GM18909 (cell line): ENCODE data around the gene OVAAL.

Experiments
- ATAC-seq: cut with Tn5 transposase; IDR thresholded peaks from one replicate; pipeline ENCODE4 v1.9.1; 2021; ENCODE audit warnings: mild to moderate bottlenecking; ENCODE audit not compliant: unreplicated experiment, poor library complexity

OVAAL gene

DNA sequence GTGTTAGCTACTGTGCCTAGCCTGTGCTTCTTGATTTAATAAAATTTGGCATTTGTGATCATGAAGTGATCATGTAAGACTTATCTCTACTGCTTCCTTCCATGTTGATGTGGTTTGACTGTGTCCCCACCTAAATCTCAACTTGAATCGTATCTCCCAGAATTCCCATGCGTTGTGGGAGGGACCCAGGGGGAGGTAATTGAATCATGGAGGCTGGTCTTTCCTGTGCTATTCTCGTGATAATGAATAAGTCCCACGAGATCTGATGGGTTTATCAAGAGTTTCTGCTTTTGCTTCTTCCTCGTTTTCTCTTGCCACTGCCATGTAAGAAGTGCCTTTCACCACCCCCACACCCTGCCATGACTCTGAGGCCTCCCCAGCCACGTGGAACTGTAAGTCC lies at the start of gene OVAAL:
OVAAL (plus strand) TSS at position 301 of the 400 bp plus-strand sequence.
- ATAC-seq, result no peak

- ATAC-seq, result no peak
These were observed 47.9 kb upstream of the OVAAL start for GRCh38 chr1:180510882-180511281.

DNA sequence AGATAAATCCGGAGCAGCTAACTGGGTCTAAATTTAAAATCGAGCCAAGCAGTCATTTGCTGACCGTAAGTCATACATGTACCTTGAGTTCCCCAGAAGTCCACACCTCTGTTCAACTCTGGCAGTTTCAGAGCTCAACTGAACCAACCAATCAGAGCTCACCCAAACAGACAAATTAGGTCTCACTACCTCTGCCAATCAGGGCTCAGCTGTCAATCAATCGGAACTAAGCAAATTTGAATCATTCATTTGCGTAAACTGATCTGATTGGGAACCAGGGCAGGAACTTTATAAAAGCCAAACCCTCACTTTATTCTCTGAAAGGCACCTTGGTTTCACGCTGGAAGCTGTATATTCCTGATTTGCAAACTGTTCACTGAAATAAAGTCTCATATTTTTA lies 45.2 kb upstream of the OVAAL start:
- no peak for ATAC-seq

- ATAC-seq, result no peak
These were observed 43.4 kb upstream of the OVAAL start for GRCh38 chr1:180515364-180515763.

DNA sequence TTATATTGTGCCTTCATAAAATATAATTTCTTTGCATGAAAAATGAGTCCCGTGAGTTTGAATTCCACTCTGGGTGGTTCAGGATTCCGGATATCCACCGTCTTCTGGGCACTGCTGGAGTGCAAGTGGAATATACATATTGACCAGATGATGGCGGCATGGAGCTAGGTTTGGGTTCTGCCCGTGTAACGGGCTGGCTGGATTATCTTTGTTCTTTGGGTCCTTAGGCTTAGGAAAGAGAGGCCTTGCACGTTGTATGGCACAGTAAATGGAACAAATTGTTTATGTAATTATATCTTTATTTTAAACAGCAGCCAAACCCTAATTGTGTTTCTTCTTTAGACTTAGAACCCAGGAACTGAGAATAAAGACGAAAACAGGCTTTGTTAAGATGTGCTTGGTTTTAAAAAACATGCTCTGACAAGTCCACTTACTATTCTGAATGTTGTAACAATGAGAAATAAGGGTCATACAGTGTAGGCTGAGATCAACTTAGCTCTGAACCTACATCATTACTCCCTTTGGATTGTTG lies 42.8 kb upstream of the OVAAL start:
- ATAC-seq, result peak; percentile 92

GRCh38 chr1:180519846-180520245 lies 38.9 kb upstream of the OVAAL start:
- no peak for ATAC-seq

DNA sequence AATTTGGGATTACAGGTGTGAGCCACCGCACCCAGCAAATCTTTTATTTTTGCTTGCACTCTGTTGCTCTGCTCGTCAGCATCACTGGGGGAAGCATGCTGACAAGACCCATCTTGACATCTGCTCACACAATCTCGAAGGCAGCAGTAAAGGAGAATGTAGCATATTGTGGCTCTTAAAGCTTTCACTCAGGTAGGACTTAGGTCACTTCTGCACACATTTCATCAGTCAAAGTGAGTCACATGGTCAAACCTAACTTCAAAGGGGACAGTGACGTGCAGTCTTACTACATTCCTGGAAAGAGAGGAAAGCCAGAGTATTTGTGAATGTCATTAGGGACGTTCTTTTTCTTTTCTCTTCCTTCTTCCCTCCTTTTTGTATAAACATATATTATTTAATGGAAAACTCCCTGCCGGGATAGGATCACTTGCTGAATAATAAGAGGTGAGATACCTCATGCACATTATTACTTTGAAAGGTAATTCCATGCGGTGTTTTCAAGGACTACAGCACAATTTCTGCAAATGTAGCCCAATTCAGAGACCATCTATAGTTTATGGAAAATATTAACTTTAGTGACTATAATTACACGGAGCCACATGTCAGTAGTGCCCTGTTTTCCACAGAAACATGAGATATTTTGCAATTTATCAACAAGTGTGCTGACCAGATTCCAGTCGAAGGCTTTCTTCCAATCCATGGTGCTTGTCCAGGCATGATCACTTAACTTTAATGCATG lies 37.1 kb upstream of the OVAAL start:
- no peak for ATAC-seq

DNA sequence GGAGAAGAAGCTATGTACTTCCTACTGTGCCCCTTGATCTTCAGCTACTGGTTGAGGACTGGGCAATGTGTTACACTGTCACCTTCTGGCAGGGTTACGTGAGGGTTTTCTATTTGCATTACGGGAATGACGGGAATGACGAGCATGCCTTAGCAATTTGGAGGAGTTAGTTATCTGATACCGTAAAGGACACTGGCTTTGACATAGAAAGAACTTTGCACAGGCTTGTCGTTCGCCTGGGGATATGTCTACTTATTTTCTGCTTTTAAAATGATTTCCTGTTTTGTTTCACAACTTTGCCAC lies 36.6 kb upstream of the OVAAL start:
- ATAC-seq, result no peak

GRCh38 chr1:180524160-180524914 lies 34.4 kb upstream of the OVAAL start:
- ATAC-seq, result no peak

DNA sequence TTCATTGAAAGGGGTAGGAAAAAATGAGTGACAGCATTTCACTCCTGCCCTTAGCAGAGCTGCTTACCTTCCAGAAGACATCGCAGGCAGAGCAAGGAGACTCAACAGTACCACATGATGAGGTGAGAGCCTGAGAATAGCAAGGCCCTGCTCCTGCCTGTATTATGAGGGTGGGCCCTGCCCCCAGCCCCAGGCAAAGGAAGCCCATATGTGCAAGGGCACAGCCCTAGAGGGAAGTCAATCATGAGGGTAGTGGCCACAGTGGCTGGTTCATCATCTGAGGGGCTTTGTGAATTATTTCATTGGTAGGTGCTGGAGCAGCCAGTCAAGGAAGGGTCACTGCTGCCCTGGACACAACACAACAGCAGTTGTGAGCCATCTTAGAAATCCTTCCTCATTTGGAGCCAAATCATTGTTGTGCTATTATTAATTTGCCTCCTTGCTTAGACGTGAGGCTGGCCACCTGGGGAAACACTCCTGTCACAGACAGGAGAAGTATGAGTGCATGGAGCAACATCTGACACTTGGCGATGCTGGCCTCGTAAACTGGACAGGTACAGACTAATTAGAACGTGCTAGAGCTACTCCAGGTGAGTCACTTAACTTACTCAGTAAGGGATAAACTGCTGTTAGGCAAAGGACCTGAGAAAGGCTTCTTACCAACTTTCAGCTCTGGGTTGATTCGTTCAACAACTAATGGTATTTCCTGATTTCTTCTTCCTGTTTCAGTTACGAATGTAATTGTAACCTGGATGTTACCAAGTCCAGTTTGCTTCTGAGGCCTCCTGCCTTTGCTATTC lies 33.6 kb upstream of the OVAAL start:
- ATAC-seq, result no peak

- no peak for ATAC-seq
These were observed 33.1 kb upstream of the OVAAL start for GRCh38 chr1:180525715-180526039.

- no peak for ATAC-seq
These were observed 31.6 kb upstream of the OVAAL start for GRCh38 chr1:180527101-180527669.

GRCh38 chr1:180528868-180529470 lies 29.8 kb upstream of the OVAAL start:
- ATAC-seq, result no peak

GRCh38 chr1:180530501-180530900 lies 28.3 kb upstream of the OVAAL start:
- no peak for ATAC-seq

DNA sequence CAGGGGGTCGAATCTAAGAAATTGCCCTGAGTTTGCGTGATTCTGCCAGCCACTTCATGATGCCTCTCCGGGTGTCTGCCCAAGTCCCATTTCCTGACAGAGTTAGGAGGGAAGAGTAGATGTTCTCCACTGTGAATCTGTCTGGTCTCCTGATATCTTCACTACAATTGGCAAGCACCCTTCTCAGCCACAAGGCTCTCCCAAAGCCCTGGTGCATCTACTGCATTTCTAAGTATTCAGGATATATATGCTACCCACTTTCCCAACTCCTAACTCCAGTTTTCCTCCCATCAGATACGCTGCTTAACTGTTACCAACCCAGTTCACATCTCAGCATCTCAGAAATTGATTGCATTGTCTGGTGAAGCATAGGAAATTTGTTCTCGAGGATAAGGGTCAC lies 25.9 kb upstream of the OVAAL start:
- ATAC-seq, result no peak

DNA sequence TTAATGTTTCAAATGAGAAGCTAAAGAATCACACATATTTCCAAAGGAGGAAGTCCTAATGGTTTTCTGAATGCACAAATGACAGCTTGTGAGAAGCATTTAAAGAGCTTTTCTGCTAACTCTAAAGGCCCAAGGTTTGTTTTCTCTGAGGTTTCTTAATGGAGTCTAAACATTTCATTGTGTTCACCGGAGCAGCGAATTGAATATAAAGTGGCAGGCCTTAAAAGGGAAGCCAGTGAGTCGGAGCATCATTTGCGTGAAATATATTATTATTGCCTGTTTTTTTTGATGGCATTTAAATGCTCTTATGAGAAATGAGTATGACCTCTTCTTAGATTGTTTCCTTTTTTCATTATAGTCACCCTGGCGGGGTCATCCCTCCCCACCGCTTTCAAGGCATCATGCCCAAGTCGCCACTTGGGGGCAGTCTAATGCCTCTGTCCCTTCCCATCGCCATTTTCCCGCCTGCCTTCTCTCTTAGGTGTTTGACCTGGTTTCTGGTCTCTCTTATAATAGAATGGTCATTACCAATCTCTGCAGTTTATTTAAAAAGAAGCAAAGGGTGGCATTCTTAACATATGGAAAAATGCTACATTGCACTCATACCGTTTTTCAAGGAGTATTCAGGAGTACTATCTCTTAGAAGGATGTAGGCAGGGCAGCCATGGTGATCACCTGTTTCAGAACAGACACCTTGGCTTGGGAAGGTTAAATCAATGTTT lies 25.3 kb upstream of the OVAAL start:
- ATAC-seq, result peak; percentile 63

GRCh38 chr1:180534214-180534613 lies 24.6 kb upstream of the OVAAL start:
- ATAC-seq, result no peak

GRCh38 chr1:180535418-180535999 lies 23.3 kb upstream of the OVAAL start:
- no peak for ATAC-seq

- no peak for ATAC-seq
These were observed 21.9 kb upstream of the OVAAL start for GRCh38 chr1:180536821-180537372.
